NCI-H1105 treated with DMSO at 0.1 percent for 48 hours (cell line): Measurements from ENCODE around the gene DNAJC24.
"Not testable (repeated sequence)": the region's sequence is repeated elsewhere in the genome, so short reads cannot be mapped to it uniquely, and the experiment has no call there.

ENCODE experiments used
- DNase-seq: peaks from one replicate; lab custom pipeline; 2025; lab: John Stamatoyannopoulos, UW

Gene DNAJC24

GRCh38 chr11:31369348-31370329 lies at the start of gene DNAJC24, which contains the start of gene DCDC1:
DNAJC24 (plus strand) TSS chr11:31369860; CDS start chr11:31370749, 889 bp downstream.
DCDC1 (minus strand) TSS chr11:31369739; CDS start chr11:31328280, 41,459 bp downstream.
- DNase-seq: peak; percentile 94

GRCh38 chr11:31321494-31321893 lies 48.2 kb upstream of the DNAJC24 start:
- not testable (repeated sequence) for DNase-seq

- no peak for DNase-seq
These were observed 46.5 kb upstream of the DNAJC24 start for GRCh38 chr11:31323145-31323544.

- DNase-seq: no peak
These were observed 44.5 kb upstream of the DNAJC24 start for GRCh38 chr11:31325160-31325559.

- DNase-seq: no peak
These were observed 43.1 kb upstream of the DNAJC24 start for GRCh38 chr11:31326470-31327148.

- DNase-seq: no peak
These were observed 42.2 kb upstream of the DNAJC24 start for GRCh38 chr11:31327417-31327816.

GRCh38 chr11:31328697-31329096 lies 41.0 kb upstream of the DNAJC24 start:
- DNase-seq: no peak

- no peak for DNase-seq
These were observed 31.9 kb upstream of the DNAJC24 start for GRCh38 chr11:31337806-31338205.

GRCh38 chr11:31340903-31341572 lies 28.6 kb upstream of the DNAJC24 start:
- no peak for DNase-seq

GRCh38 chr11:31351168-31351567 lies 18.5 kb upstream of the DNAJC24 start:
- DNase-seq: no peak

- peak; percentile 81 for DNase-seq
These were observed 14.5 kb upstream of the DNAJC24 start for GRCh38 chr11:31355131-31355530.

- DNase-seq: no peak
These were observed 13.8 kb upstream of the DNAJC24 start for GRCh38 chr11:31355817-31356216.

- DNase-seq: no peak
These were observed 7.9 kb upstream of the DNAJC24 start for GRCh38 chr11:31361743-31362142.

GRCh38 chr11:31366795-31367194 lies 2.9 kb upstream of the DNAJC24 start:
- no peak for DNase-seq

- no peak for DNase-seq
These were observed 6.2 kb downstream of the DNAJC24 start for GRCh38 chr11:31375879-31376278.

GRCh38 chr11:31383116-31383515 lies 13.5 kb downstream of the DNAJC24 start:
- no peak for DNase-seq

GRCh38 chr11:31387379-31387778 lies 17.7 kb downstream of the DNAJC24 start:
- DNase-seq: no peak

- DNase-seq: peak; percentile 34
These were observed 27.7 kb downstream of the DNAJC24 start for GRCh38 chr11:31397239-31397834.

- no peak for DNase-seq
These were observed 35.0 kb downstream of the DNAJC24 start for GRCh38 chr11:31404614-31405013.

GRCh38 chr11:31408201-31408600 lies 38.5 kb downstream of the DNAJC24 start:
- DNase-seq: no peak

GRCh38 chr11:31412946-31413345 lies 43.3 kb downstream of the DNAJC24 start:
- no peak for DNase-seq

GRCh38 chr11:31414338-31414737 lies 44.7 kb downstream of the DNAJC24 start:
- no peak for DNase-seq
